ENCODE measurements around the gene PARP2.
A peak's percentile ranks its signal among the peaks of the same experiment; 100 is the strongest.
"Not testable (repeated sequence)": the region's sequence is repeated elsewhere in the genome, so short reads cannot be mapped to it uniquely, and the experiment has no call there.

The PARP2 gene

GRCh38 chr14:20331053-20331613 is 12.3 kb upstream of the PARP2 start:
- no peak overlapping the region for H3K4me3 Mint-ChIP-seq
- peaks cover 10% of the 10 kb centered on the region for H3K36me3 Mint-ChIP-seq (ENCODE audit: insufficient read depth)
- ATAC-seq (replicated peaks; ENCODE audit: extremely low read depth, poor library complexity, severe bottlenecking) (no peak), DNase-seq (ENCODE audit: low spot score in 2 of 2) (no peak)
- no peak overlapping the region for H3K27ac Mint-ChIP-seq (ENCODE audit: low read depth)
- H3K9me3 Mint-ChIP-seq: no peaks in the 10 kb centered on the region
- no peaks in the 10 kb centered on the region for H3K27me3 Mint-ChIP-seq
- peaks cover 31% of the 10 kb centered on the region for H3K4me1 Mint-ChIP-seq

- H3K36me3 Mint-ChIP-seq (ENCODE audit: insufficient read depth): peaks cover 7% of the 10 kb centered on the region
- peaks cover 29% of the 10 kb centered on the region for H3K4me1 Mint-ChIP-seq
- peak overlapping the region; percentile 91 for H3K27ac Mint-ChIP-seq (ENCODE audit: low read depth)
- DNase-seq (ENCODE audit: low spot score in 2 of 2) (no peak), ATAC-seq (replicated peaks; ENCODE audit: extremely low read depth, poor library complexity, severe bottlenecking) (no peak)
- H3K9me3 Mint-ChIP-seq: no peaks in the 10 kb centered on the region
- H3K4me3 Mint-ChIP-seq: peak overlapping the region; percentile 92
- H3K27me3 Mint-ChIP-seq: no peaks in the 10 kb centered on the region
These were observed 11.0 kb upstream of the PARP2 start for GRCh38 chr14:20332431-20332787.

- Mint-ChIP-seq H3K27ac (ENCODE audit: low read depth) (peak within 1 kb of the TSS; percentile 91), H3K9me3 (no peaks in the 10 kb centered on the region), H3K36me3 (ENCODE audit: insufficient read depth) (peaks cover 5% of the 10 kb centered on the region), H3K4me3 (peak within 1 kb of the TSS; percentile 92), H3K27me3 (no peaks in the 10 kb centered on the region), H3K4me1 (peaks cover 24% of the 10 kb centered on the region)
- DNase-seq (ENCODE audit: low spot score in 2 of 2) (peak in 1 of 2 donors; percentile 33), ATAC-seq (replicated peaks; ENCODE audit: extremely low read depth, poor library complexity, severe bottlenecking) (peak; percentile 98)
These were observed 10.5 kb upstream of the PARP2 start, which contains the start of gene CCNB1IP1 for GRCh38 chr14:20332788-20333493. TSS of gene CCNB1IP1 (minus strand) at chr14:20333279. CDS start at chr14:20316523, 16,756 bp downstream.

GRCh38 chr14:20333494-20333841 is 10.0 kb upstream of the PARP2 start:
- ATAC-seq (replicated peaks; ENCODE audit: extremely low read depth, poor library complexity, severe bottlenecking): peak; percentile 11
- no peak for DNase-seq (ENCODE audit: low spot score in 2 of 2)
- Mint-ChIP-seq H3K9me3 (no peaks in the 10 kb centered on the region), H3K27ac (ENCODE audit: low read depth) (peak overlapping the region; percentile 91), H3K4me3 (peak overlapping the region; percentile 92), H3K4me1 (peaks cover 24% of the 10 kb centered on the region), H3K27me3 (no peaks in the 10 kb centered on the region), H3K36me3 (ENCODE audit: insufficient read depth) (peaks cover 5% of the 10 kb centered on the region)

- H3K27me3 Mint-ChIP-seq: no peaks in the 10 kb centered on the region
- H3K4me1 Mint-ChIP-seq: peaks cover 24% of the 10 kb centered on the region
- no peaks in the 10 kb centered on the region for H3K9me3 Mint-ChIP-seq
- H3K36me3 Mint-ChIP-seq (ENCODE audit: insufficient read depth): peaks cover 5% of the 10 kb centered on the region
- no peak for ATAC-seq (replicated peaks; ENCODE audit: extremely low read depth, poor library complexity, severe bottlenecking)
- no peak for DNase-seq (ENCODE audit: low spot score in 2 of 2)
- H3K27ac Mint-ChIP-seq (ENCODE audit: low read depth): no peak overlapping the region
- H3K4me3 Mint-ChIP-seq: no peak overlapping the region
These were observed 9.4 kb upstream of the PARP2 start for GRCh38 chr14:20334017-20334416.

- H3K27ac Mint-ChIP-seq (ENCODE audit: low read depth); H3K27me3 Mint-ChIP-seq; H3K4me3 Mint-ChIP-seq; ATAC-seq (replicated peaks; ENCODE audit: extremely low read depth, poor library complexity, severe bottlenecking); H3K9me3 Mint-ChIP-seq; DNase-seq (ENCODE audit: low spot score in 2 of 2): not testable (repeated sequence)
- Mint-ChIP-seq H3K4me1 (peaks cover 20% of the 10 kb centered on the region), H3K36me3 (ENCODE audit: insufficient read depth) (peaks cover 18% of the 10 kb centered on the region)
These were observed 2.4 kb upstream of the PARP2 start for GRCh38 chr14:20341032-20341431.

GRCh38 chr14:20341646-20342045 is 1.8 kb upstream of the PARP2 start:
- H3K9me3 Mint-ChIP-seq: no peaks in the 10 kb centered on the region
- H3K36me3 Mint-ChIP-seq (ENCODE audit: insufficient read depth): peaks cover 20% of the 10 kb centered on the region
- peak overlapping the region; percentile 96 for H3K27ac Mint-ChIP-seq (ENCODE audit: low read depth)
- H3K4me3 Mint-ChIP-seq: no peak overlapping the region
- H3K27me3 Mint-ChIP-seq: no peaks in the 10 kb centered on the region
- peaks cover 20% of the 10 kb centered on the region for H3K4me1 Mint-ChIP-seq
- ATAC-seq (replicated peaks; ENCODE audit: extremely low read depth, poor library complexity, severe bottlenecking): no peak
- DNase-seq (ENCODE audit: low spot score in 2 of 2): no peak

GRCh38 chr14:20343862-20344220 is 406 bp downstream of the PARP2 start:
- Mint-ChIP-seq H3K4me3 (peak overlapping the region; percentile 92), H3K4me1 (peaks cover 20% of the 10 kb centered on the region), H3K27ac (ENCODE audit: low read depth) (peak overlapping the region; percentile 96), H3K27me3 (no peaks in the 10 kb centered on the region), H3K36me3 (ENCODE audit: insufficient read depth) (peaks cover 28% of the 10 kb centered on the region), H3K9me3 (no peaks in the 10 kb centered on the region)
- DNase-seq (ENCODE audit: low spot score in 2 of 2): no peak
- ATAC-seq (replicated peaks; ENCODE audit: extremely low read depth, poor library complexity, severe bottlenecking): no peak

- H3K27me3 Mint-ChIP-seq: no peaks in the 10 kb centered on the region
- H3K36me3 Mint-ChIP-seq (ENCODE audit: insufficient read depth): peaks cover 32% of the 10 kb centered on the region
- DNase-seq (ENCODE audit: low spot score in 2 of 2): no peak
- H3K27ac Mint-ChIP-seq (ENCODE audit: low read depth): peak overlapping the region; percentile 57
- H3K4me3 Mint-ChIP-seq: no peak overlapping the region
- peaks cover 20% of the 10 kb centered on the region for H3K4me1 Mint-ChIP-seq
- ATAC-seq (replicated peaks; ENCODE audit: extremely low read depth, poor library complexity, severe bottlenecking): no peak
- no peaks in the 10 kb centered on the region for H3K9me3 Mint-ChIP-seq
These were observed 1.9 kb downstream of the PARP2 start for GRCh38 chr14:20345366-20345765.

GRCh38 chr14:20346713-20347112 is 3.3 kb downstream of the PARP2 start:
- H3K4me1 Mint-ChIP-seq: peaks cover 20% of the 10 kb centered on the region
- H3K27me3 Mint-ChIP-seq: no peaks in the 10 kb centered on the region
- peaks cover 45% of the 10 kb centered on the region for H3K36me3 Mint-ChIP-seq (ENCODE audit: insufficient read depth)
- H3K4me3 Mint-ChIP-seq: no peak overlapping the region
- H3K9me3 Mint-ChIP-seq: no peaks in the 10 kb centered on the region
- H3K27ac Mint-ChIP-seq (ENCODE audit: low read depth): no peak overlapping the region
- DNase-seq (ENCODE audit: low spot score in 2 of 2) (no peak), ATAC-seq (replicated peaks; ENCODE audit: extremely low read depth, poor library complexity, severe bottlenecking) (no peak)

GRCh38 chr14:20347747-20348146 is 4.3 kb downstream of the PARP2 start:
- peaks cover 20% of the 10 kb centered on the region for H3K4me1 Mint-ChIP-seq
- H3K9me3 Mint-ChIP-seq: no peaks in the 10 kb centered on the region
- peaks cover 53% of the 10 kb centered on the region for H3K36me3 Mint-ChIP-seq (ENCODE audit: insufficient read depth)
- no peak for ATAC-seq (replicated peaks; ENCODE audit: extremely low read depth, poor library complexity, severe bottlenecking)
- no peak for DNase-seq (ENCODE audit: low spot score in 2 of 2)
- no peaks in the 10 kb centered on the region for H3K27me3 Mint-ChIP-seq
- no peak overlapping the region for H3K4me3 Mint-ChIP-seq
- H3K27ac Mint-ChIP-seq (ENCODE audit: low read depth): no peak overlapping the region

- Mint-ChIP-seq H3K27me3 (no peaks in the 10 kb centered on the region), H3K36me3 (ENCODE audit: insufficient read depth) (peaks cover 45% of the 10 kb centered on the region), H3K4me1 (peaks cover 4% of the 10 kb centered on the region), H3K9me3 (no peaks in the 10 kb centered on the region), H3K27ac (ENCODE audit: low read depth) (no peak overlapping the region), H3K4me3 (no peak overlapping the region)
- DNase-seq (ENCODE audit: low spot score in 2 of 2): no peak
- ATAC-seq (replicated peaks; ENCODE audit: extremely low read depth, poor library complexity, severe bottlenecking): no peak
These were observed 6.8 kb downstream of the PARP2 start for GRCh38 chr14:20350282-20350681.

GRCh38 chr14:20350860-20351259 is 7.4 kb downstream of the PARP2 start:
- DNase-seq (ENCODE audit: low spot score in 2 of 2): no peak
- no peaks in the 10 kb centered on the region for H3K27me3 Mint-ChIP-seq
- ATAC-seq (replicated peaks; ENCODE audit: extremely low read depth, poor library complexity, severe bottlenecking): no peak
- no peak overlapping the region for H3K27ac Mint-ChIP-seq (ENCODE audit: low read depth)
- no peak overlapping the region for H3K4me3 Mint-ChIP-seq
- H3K4me1 Mint-ChIP-seq: no peaks in the 10 kb centered on the region
- H3K36me3 Mint-ChIP-seq (ENCODE audit: insufficient read depth): peaks cover 46% of the 10 kb centered on the region
- no peaks in the 10 kb centered on the region for H3K9me3 Mint-ChIP-seq

All from central memory CD8-positive, alpha-beta T cell (primary cell).